Right renal cortex interstitium (tissue), 3 donors: Measurements from ENCODE around the gene VAT1L. TPM values are rescaled to one million over a fixed set of nuclear protein-coding genes. Genes with fewer than 3 reads are reported as not detected.

Experiments
- DNase-seq, 3 donors: peaks; one replicate each; pipeline ENCODE4 v3.0.0-alpha.2; 2013; ENCODE audit warnings: low read depth in 3 of 3, low spot score in 2 of 3
- polyA plus RNA-seq, 3 donors: library from polyadenylated mRNA; unstranded; fragments of 120-200 nt; gene quantifications; one replicate each; pipeline ENCODE4 v1.2.1, GENCODE V29; 2013; ENCODE audit not compliant: insufficient read length in 3 of 3

Gene VAT1L
- polyA plus RNA-seq, 3 donors = 4.6 to 5.2 (median 4.8) TPM

DNA sequence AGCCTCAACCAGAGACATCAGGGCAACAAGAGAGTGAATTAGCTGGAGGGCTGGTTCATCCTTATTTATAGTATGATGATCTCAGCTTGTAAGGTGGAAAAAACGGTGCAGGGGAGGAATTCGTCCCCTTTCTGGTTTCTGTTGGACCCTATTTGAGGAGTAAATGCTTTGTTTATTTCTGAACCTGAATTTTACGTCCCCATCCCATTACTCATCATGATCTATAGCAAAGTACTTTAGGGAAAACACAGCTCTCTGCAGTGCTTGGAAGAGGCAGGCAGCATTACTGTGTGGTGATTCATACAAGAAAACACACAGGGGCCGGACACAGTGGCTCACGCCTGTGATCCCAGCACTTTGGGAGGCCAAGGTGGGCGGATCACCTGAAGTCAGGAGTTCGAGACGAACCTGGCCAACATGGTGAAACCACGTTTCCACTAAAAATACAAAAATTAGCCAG is 8.0 kb upstream of the VAT1L start:
- DNase-seq = no peak

DNA sequence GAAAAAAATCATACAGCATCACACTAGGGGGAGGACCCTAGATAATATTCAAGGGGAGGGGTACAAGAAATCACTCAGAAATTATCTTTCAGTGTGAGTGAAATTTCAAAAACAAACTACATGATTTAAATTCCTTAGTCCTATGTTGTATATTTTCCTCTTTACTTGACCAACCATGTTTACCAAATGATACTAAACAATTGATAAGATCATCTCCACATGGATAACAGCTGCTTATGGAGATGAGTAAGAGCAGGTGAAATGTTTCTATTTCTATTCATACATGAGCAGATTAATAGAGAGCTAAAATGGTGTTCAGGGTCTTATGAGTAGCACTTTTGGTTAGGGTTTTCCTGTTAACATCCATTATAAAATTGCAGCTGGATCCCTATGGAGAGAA is 7.3 kb upstream of the VAT1L start:
- DNase-seq = no peak

DNA sequence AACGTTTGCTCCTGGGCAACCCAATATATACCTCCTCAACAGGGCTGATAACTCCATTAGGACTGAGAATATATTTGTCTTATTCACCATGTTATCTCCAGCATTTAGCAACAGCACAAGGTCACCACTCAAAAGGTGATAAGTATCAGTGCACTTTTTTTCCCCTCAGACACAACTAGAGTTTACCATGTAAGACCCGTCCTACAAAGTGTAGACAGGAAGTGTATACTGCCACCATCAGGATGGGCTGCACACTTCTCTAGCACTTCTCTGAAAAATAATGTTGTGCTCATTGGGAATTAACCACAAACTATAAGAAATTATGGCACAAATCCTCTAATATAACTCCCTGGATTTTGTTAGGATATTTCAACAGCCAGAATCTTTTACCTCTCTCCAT is 5.7 kb upstream of the VAT1L start:
- no peak for DNase-seq

DNA sequence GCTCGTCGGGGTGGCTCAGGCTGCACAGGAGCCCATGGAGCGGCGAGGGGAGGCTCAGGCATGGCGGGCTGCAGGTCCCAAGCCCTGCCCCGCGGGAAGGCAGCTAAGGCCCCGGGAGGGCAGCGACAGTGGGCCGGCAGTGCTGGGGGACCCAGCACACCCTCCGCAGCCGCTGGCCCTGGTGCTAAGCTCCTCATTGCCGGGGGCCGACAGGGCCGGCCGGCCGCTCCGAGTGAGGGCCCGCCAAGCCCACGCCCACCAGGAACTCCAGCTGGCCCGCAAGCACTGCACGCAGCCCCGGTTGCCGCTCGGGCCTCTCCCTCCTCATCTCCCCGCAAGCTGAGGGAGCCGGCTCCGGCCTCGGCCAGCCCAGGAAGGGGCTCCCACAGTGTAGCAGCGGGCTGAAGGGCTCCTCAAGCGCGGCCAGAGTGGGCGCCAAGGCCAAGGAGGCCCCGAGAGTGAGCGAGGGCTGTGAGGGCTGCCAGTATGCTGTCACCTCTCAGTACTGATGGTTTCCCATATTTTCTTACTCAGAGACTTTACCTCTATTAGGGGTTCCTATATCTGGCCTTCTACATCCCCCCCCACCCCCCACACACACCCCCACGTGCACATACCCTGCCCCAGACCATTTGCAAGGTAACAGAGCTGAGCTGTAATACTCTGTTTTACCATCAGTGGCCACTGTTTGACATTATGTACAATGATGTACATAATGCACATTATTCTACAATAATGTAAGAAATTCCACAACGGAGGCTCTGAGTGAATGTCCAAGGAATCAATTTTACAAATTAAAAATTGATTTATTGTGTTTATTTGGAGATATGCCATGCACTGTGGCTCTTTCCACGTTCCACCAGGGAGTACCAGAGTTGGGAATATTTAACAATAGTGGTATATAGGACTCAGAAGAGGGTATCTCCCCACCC is 3.7 kb upstream of the VAT1L start:
- DNase-seq = no peak

DNA sequence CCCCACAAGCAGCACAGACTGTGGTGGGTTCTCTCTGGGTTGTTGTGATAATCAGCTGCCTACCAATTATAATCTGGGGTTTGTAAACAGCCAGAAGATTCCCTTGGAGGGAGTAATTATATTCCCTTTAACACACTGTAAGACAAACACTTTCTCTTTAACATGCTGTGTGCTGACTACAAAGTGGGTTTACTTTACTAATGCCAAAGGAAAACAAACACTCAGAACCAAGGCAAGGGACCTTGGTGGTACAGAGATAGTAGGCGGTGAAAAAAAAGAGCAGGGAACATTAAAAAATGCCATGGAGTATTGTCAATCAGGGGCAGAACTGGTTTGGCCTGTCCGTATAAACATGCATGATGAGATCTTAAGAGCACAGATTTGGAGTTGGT is 3.0 kb upstream of the VAT1L start:
- no peak for DNase-seq

DNA sequence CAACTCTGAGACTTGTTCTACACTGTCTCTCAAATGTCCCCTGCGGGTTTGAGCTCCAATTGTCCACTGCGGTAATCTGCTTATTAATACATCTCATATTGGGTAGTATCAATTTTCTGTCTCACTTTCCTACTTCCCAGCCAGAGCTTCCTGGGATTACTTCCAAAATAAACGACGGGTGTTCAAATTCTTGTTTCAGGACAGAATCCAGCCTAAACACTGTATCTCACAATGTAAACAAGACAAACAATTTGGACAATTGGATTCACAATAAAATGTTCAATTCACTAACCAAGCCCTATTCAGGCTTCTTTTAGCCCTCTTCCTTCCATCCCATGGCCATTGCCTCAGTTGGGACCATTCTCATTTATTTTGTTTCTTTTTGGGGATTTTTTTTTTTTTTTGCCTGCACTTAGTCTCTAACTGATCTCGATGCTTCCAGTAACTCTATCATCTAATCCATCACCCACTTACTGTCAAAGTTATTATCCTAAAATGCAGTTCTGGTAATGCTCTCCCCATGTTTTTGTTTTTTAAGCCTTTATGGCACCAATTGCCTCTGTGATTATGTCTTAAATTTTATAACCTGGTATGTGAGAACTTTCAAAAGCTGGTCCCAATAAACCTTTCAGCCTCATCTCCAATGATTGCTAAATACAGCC is 2.0 kb upstream of the VAT1L start:
- no peak for DNase-seq

DNA sequence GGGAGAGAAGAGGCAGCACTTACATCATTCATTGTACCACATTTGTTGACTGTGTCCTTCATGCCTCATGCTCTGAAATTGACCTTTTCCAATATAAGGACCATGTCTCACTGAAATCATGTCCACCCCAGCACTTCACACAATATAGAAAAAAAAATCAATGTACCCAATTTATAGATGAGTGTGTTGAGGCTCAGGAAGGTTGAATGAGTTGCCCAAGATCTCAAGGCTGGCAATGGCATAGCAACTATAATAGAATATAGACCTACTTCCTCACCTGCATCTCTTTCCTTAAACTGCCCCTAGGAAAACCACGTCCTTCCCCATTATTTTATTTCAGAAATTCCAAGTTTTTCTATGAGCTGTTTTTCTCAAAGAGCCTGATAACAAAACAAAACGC is 912 bp upstream of the VAT1L start:
- no peak for DNase-seq

DNA sequence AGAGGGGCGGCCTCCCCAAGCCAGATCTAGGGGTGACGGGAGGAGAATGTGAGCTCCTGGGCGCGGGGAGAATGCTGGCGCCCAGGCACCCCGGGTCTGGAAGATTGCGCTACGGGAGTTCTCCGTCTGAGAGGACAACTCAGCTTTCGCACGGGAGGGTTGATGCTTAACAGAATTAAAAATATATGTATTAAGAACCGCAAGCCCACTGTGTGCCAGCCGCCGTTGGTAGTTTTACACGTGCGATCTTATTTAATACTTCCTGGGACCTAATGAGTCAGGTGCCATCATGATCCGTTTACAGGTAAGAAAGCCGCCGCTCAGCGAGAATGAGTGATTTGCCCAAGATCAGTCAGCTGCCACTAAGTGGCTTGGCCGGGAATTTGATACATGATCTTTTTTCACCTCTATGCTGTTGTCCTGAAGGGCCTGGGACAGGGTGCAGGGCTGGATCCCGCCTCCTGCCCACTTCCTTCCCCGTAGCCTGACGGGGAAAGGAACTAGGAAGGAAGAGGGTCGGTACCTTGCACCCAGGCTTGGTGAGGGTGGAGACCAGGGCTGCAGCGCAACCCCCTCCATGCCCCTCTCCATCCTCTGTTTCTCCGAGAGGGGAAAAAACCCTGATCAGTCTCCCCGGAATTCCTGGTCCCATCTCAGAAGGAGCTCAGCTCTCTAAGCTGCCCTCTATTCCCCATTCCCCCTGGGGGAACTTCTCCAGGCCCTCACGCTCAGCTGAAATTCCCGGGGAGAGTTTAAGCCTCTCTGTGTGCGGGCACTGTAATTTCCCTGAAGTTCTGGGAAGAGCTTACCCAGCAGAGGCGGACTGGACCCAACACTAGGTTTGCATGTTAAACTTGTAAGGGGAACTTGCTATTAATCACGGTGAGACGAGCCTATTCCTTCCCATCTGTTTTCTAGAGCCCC is 983 bp downstream of the VAT1L start:
- DNase-seq = no peak

DNA sequence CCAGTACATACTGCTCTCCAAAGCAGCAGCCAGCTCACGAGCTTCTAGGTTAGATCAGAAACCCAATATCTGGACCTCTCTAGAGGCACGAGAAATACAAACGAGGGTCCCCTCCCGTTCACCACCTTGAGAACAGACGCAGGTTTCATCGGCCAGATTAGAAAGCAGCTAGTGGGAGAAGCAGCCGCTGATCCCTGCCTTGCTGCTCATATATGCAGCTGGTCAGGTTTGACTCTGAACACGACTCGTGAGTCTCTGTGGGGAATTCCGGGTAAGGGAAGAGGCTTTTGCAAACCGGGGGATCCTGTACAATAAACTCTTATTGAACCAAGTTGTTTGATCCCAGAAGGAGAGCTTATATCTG is 1.6 kb downstream of the VAT1L start:
- no peak for DNase-seq

DNA sequence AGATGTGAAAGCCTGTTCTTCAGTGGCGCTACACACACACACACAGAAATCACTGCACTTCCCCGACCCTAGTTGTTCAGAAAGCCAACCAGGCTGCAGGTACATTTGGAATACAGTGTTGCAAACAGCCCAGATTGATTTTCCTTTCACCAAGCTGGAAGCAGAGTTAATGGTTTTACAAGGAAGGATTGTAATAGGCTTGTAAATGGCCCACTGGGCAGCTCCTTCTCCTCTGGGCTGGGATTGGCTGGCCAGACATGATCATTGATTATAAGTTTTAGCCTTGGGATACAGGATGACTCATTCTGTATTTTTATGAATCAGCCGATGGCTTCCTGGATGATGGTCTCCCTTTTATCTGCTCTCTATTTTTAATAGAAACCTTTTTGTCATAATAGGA is 2.5 kb downstream of the VAT1L start:
- DNase-seq = no peak

DNA sequence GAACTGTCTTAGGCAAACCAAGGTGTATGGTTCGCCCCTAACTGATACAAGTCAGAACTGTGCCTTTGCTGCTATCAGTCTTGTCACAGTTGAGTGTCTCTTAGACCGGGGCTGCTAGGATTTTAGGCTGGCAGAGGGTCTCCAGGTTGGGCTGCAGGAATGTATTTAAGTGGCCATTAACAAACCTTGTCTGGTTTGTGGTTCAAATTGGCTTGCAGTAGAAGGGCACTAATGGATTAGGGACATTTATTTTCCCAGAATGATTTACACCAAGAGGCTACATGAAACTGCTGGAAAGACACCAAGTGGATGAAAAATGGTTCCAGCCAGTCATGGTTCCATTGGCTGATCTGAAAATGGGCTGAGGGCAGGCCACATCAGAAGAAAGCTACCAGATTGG is 5.1 kb downstream of the VAT1L start:
- DNase-seq = no peak

DNA sequence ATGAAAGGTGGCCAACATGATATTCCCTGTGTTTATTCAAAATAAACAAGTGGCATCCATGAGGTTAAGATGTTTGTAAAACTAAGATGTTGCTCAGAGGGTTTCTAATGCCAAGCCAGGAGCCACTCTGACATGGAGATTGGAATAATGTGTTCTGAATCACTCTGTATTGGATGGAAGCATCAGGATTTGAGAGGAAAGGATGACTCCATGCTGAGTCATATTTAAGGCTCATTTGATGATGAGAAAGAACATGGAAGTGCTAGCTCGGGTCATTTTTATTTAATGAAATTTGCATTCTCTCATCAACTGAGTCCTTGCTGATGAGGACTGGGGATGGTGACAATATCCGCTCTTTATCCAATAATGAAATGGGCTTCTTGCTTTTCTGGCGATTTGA is 6.2 kb downstream of the VAT1L start:
- no peak for DNase-seq

DNA sequence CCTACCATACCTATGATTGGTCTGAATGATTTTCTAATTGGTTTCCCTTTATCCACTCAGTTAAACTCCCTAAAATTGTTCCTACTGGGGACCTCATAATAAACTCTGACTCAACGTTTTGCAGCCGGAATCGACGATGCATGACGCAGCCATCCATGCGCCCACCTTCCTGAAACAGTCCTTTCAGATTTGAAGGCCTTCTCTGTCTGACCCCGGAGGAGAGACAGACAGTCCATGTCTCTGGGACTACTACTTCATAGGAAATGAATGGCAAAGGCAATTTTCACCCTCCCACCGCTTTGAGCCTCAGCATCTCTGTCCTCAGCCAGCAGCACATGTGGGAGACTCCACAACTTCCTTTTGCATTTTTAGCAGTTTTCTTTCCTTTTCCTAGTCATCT is 13.5 kb downstream of the VAT1L start:
- no peak for DNase-seq

DNA sequence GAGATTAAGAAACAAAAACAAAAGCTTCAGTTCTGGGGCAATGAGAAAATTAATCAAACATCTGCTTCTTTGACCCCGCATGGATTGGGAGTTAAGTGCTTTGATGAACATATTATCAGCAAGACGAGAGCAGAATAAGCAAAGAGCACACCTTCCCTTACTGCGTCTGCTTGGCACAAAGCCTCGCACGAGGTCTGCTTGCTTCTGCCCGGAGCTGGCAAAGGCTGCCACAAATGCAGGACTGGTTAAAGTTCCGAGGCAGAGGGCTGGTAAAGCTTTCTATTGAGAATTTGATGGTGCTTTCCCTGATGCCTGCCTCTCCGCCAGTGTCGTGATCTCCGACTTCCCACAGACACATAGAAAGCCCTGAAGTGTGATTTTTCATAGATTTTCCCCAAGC is 17.0 kb downstream of the VAT1L start:
- no peak for DNase-seq

DNA sequence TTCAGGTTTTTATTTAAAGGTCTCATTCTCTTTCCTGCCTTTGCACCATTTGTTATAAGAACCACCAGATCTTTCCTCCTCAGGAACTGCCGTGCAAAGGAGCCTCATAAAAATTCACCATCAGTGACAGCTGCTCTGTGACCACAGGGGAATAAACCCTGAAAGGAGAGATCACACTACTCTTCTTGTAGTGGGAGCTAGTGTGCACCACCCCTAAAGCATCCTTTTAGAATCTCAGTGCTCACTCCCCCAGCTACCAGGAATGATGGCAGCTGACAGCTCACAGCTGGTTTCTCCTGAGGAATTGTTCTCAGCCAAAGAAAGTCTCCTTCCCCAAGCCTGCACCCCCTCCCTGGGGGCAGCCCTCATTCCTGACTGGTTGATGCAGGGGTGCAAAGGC is 18.7 kb downstream of the VAT1L start:
- no peak for DNase-seq

DNA sequence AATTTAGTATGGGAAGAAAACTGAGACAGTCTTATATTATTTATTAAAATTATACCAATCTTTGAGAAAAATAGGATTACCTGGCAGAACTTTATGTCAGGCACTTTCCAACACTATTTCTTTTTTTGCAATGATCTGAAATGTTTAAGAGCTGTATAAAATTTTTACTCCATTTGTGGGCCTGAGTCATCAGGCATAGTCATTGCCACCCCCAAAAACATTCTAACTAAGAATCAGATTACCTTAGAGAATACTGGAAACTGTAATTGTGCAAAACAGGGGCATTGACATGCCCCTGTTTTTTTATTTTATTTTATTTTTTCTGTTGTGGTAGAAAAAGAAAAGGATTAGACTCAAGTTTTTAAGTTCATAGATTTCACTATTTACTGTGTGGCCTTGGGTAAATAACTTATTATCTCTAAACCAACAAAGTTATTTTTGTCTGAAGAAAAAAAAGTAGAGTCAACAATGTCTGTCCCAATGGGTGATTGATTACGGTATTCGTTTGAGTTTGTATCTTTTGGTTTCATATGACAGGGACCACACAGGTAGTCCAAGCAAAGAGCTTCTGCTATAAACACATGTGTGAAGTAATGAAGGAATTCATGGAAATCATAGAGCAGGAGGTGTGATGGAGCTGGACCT is 24.6 kb downstream of the VAT1L start:
- no peak for DNase-seq

DNA sequence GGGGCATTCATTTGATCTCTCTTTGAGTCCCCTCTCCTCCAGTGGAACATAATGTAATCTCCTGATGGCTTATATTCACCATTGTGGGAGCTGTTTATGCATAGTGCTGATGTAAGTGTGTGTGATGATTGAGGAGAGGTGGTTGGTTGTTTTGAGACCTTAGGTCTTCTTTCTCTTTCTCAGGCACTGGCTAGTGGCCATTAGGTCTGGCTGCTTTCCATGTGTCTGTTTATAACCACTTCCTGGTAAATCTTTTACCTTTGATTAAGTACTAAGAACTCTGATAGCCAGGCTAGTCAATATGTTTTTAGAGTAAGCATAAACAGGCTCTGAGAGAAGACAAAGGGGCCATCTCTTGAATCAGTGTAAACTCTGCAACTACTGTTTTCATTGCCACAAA is 27.9 kb downstream of the VAT1L start:
- DNase-seq = no peak

DNA sequence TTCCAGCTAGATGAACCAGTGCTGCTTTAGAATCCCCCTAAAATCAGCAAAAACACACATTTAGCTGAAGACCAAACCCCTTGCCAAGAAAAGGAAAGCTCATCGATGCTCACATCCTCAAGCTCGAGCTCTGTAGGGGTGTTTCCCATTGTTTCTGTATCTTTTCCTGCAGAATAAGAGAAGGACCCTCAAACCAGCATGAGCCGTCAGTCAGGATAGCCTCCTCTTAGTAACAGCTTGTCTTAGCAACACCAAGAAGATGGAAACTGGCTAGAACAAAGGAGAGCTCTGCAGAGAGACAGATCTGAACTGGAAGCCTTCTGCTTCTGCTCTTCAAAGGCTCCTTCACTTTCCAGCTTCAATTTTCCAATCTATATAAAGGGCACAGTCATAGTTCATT is 32.0 kb downstream of the VAT1L start:
- no peak for DNase-seq

DNA sequence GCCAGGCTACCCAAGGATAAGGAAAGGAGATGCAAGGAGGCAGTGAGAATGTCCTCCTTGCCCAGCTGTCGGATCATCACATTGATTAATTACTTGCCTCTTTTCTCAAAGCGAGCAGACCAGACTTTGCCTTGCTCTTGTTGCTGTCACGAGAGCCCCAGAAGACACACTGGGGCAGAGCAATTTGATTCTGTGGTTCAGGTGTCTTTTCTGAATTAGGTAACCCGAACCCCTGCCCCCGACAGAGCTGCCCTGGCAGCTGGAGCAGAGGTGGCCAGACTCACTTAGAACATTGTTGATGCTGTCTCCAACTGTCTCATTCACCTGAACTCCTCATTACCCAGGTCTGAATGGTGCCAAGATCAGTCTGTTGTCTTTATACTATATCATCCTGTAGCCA is 34.3 kb downstream of the VAT1L start:
- no peak for DNase-seq

DNA sequence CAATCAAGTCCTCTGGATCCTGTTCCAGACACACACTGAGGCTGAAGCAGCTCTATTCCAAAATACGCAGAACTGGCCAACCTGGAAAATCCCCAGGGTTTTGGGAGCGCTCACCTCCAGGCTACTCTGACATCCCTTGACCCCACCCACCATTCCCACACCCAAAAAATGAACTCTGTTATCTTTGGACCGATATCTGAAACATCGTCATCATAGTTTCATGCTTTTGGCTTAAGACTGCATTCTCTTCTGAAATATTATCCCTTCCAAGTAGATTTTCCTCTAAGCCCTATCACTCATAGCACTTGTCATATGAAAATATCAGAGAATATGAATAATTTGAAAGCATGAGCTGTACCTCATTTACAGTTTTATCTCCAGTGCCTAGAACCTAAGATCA is 34.7 kb downstream of the VAT1L start:
- no peak for DNase-seq

DNA sequence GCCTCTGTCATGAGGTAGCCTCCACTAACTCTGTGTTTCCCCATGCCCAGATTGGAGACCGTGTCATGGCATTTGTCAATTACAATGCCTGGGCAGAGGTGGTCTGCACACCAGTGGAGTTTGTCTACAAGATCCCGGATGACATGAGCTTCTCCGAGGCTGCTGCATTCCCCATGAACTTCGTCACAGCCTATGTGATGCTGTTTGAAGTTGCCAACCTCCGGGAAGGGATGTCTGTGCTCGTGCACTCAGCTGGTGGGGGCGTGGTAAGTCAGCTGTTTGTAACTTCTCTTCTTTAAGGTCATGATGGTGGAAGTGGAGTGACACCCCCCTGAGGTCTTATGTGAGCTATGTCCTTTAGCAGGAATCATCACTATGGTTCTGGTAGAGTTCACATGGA is 36.8 kb downstream of the VAT1L start:
- no peak for DNase-seq
